HG02642 (cell line): Measurements from ENCODE around the gene SMIM24.
"Not testable (repeated sequence)": the region's sequence is repeated elsewhere in the genome, so short reads cannot be mapped to it uniquely, and the experiment has no call there.

Source experiments
- ATAC-seq: cut with Tn5 transposase; IDR thresholded peaks from one replicate; pipeline ENCODE4 v1.9.1; 2021; ENCODE audit warnings: mild to moderate bottlenecking; ENCODE audit not compliant: unreplicated experiment, poor library complexity

SMIM24 gene

DNA sequence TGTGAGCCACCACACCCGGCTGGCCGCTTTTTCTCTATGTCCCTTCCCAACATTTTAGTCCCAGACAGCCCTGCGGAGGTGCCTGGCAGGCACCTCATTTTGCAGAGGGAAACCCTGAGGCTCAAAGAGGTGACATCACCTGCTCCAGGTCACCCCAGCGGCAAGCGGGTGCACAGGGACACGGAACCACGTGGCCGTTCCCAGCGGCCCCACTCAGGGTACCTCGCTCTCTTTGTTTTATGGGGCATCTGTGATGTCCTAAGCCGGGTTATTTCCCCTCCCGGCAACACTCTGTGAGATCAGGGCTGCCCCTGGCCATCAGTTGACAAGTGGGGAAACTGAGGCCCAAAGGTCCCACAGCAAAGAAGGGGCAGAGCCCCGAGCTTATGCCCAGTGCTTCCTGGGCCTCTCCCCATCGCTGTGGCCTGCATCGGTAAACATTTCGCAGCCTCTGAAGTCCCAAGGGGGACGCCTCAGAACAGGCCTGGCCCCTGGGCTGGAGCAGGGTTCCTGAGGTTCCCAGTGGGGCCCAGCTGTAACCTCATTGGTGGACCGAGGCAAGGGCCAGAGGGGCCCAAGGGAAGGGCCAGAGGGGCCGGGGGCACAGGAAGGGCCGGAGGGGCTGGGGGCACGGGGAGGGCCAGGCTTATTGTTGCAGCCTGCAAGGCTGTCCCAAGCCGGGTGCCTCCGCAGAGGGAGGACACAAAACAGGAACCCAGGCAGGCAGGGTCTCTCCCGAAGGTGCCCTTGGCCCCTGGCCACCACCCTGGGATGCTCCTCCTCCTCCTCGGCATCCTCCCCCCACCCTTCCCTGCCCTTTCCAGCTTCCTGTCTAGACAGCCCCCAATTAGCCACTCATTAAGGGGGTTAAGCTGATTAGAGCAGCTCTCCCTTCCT lies 39.0 kb downstream of the SMIM24 start:
- ATAC-seq = no peak

DNA sequence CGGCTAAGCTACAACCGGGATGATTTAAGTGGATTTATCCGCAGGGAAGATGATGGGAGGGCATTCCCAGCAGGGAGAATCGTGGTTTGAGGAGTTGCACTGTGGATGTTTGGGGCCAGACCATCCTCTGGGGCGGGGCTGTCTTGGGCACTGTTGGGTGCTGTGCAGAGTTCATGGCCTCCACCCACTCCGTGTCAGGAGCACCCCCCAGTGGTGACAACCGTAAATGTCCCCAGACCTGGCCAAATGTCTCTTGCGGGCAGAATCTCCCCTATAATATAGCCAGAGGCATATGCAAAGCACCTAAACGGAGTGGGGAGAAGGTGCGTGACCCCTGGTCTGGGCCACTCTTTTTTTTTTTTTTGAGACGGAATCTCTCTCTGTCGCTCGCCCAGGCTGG lies 40.2 kb downstream of the SMIM24 start:
- ATAC-seq = no peak

DNA sequence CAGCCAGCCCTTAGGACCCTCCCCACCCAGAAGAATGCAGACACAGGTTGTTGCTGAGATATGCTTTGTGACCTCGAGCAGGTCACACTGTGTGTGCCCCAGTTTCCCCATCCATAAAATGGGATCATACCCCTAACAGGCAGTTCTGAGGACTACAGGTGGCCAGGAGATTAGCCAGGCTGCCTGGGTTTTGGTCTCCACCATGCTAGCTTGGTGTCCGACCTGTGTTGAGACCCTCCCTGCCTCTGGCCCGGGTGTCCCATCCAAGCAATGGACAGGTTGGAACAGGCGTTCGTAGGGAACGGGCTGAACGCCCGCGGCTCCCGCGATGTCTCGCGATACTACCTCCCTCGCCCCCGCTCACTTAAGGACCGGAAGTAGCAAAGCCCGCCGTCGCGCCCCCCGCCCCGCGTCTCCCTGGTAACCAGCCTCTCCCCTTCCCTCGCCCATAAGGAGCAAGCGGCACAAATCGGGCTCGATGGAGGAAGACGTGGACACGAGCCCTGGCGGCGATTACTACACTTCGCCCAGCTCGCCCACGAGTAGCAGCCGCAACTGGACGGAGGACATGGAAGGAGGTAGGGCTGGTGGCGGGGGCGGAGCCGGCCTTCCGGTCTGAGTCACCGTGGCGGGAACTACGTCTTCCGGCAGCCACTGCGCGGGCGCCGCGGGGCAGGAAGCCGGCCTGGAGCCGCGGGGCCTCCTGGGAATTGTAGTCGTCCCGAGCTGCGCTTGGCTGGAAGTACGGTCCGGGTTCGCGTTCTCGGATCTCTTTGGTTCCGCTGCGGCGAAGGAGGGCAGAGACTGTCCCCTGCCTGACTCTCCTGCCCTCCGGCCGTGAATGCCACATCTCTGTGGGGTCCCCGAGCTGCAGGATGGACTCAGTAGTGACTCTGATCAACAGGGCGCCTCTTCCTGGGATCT lies 45.4 kb downstream of the SMIM24 start:
- peak; percentile 91 for ATAC-seq

DNA sequence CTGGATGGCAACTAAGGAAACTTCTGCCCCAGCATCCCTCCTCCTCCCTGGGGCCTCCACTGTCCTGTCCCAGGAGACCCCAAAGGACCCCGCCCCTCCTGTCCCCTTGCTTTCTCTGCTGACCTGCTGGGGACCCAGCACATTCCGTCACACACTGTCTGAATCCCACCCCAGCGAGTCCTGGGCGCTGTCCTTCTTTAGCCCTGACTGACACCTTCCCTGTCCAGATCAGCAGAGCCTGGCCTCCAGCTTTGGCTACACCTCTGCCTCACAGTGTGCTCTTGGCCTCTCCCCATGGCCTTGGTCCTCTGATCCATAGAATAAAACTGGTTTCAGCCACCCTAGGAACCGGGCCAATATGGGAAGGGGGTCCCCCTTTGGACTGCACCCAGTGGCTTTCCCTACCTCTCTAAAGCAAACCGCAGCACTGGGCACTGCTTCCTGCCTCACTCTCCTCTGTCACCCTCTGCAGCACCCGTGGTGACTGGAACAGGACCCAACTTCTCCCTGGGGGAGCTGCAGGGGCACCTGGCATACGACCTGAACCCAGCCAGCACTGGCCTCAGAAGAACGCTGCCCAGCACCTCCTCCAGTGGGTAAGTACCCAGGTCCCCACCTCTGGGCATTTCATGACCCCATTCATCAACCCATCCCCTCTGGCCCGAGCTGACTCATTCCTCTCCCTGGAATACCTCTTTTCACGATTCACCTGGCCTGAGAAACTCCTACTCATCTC lies 46.4 kb downstream of the SMIM24 start:
- no peak for ATAC-seq

DNA sequence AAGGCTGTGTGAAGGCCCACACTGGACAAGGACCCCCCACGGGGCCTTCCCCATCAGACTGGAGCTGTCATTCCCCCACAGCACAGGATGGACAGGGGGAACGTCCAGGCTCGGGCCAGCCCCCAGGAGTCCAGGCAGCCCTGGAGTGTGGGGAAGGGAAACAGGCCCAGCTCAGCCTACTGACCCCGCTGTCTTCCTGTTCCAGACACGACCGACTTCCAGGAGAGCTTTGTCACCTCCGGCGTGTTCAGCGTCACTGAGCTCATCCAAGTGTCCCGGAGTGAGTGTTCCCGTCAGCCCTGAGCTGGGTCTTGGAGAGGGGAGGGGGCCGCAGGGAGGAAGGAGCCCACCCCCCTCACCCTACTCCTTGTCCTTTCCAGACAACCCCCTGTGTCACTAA lies 47.0 kb downstream of the SMIM24 start:
- ATAC-seq = no peak

DNA sequence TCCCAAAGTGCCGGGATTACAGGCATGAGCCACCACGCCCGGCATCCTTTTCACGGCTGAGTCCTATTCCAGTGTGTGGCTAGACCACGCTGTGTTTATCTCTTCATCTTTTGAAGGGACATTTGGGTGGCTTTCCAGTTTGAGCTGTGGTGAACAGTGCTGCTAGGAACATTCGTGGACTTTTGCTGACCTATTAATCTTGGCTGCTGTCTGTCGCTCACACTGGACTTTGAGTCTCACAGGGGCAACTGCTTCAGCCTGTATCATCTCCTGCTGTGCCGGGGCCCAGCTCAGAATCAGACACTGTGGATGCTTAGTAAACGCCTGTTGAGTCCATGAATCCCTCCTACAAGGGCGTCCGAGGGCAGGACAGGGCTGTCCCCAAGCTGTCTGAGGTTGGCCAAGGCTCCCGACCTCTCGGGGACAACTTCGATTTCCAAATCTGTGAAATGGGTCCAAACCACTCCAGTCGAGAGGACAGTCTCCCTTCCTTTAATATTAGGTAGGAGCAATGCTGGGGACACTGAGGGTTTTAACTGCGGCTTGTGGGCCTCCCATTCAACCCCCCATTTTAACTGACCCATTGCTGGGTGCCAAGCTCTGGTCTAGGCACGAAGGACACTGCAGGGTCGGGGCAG lies 48.4 kb downstream of the SMIM24 start:
- ATAC-seq = no peak

DNA sequence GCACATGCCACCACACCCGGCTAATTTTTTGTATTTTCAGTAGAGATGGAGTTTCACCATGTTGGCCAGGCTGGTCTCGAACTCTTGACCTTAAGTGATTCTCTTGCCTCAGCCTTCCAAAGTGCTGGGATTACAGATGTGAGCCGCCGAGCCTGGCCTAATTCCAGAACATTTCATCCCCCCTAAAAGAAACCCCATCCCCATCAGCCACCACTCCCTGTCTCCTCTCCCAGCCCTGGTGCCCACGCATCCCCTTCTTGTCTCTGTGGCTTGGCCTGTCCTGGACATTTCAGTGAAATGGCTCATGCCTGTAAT lies 50.0 kb downstream of the SMIM24 start:
- ATAC-seq = not testable (repeated sequence)

DNA sequence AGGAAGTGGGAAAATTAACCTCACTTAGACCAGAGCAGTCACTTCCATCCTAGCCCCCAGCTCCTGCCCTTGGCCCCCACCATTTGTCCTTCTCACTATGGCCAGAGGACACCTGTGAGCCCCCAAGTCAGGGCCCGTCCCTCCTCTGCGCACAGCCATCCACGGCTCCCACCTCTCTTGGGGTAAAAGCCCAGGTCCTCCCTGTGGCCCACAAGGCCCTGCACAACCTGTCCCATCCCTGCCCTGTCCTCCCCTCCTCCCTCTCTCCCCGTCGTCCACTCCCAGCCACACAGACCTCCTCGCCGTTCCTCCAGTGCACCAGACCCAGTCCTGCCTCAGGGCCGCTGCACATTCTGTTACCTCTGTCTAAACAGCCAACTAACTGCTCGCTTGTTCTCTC lies 53.9 kb downstream of the SMIM24 start:
- no peak for ATAC-seq
